ENCODE data around the gene SEMA6D. TPM values are rescaled to one million over a fixed set of nuclear protein-coding genes. Genes with fewer than 3 reads are reported as not detected.
"Not testable (repeated sequence)": the region's sequence is repeated elsewhere in the genome, so short reads cannot be mapped to it uniquely, and the experiment has no call there.

SEMA6D gene
- total RNA-seq, 2 experiments from 2014 or later: not detected

- H3K36me3 Mint-ChIP-seq: no peaks in the 10 kb centered on the region
- no peak overlapping the region for H3K27ac Mint-ChIP-seq
- ATAC-seq (ENCODE audit: low read depth) (no peak), DNase-seq (no peak)
- no peak overlapping the region for H3K4me3 Mint-ChIP-seq
- no peaks in the 10 kb centered on the region for H3K9me3 Mint-ChIP-seq
- POLR2A ChIA-PET: no interaction called here
- H3K4me1 Mint-ChIP-seq: no peaks in the 10 kb centered on the region
- peaks cover 10% of the 10 kb centered on the region for H3K27me3 Mint-ChIP-seq
These were observed 7.7 kb downstream of the SEMA6D start for GRCh38 chr15:47725051-47725450.

DNA sequence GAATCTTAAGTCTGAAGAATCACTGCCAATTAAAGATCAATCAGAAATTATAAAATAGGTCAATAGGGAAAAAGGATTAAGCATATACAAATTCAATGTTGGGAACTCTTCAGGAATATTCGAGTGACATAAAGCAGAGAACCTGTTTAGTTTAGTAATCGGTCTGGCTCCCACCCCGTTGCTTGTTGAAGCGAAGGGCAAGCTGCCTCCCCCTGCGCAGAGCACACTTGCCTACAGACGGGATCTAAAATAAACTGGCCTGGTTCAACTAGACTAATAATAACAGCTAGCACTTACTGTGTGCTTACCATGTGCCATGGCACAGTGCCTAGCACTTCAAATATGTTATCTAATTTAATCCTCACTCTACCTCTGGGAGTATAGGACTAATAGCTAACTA lies 8.6 kb downstream of the SEMA6D start:
- POLR2A ChIA-PET: no interaction called here
- DNase-seq: no peak

GRCh38 chr15:47726399-47726823 lies 9.1 kb downstream of the SEMA6D start:
- peaks cover 2% of the 10 kb centered on the region for H3K27me3 Mint-ChIP-seq
- peaks cover 1% of the 10 kb centered on the region for H3K9me3 Mint-ChIP-seq
- no peak overlapping the region for H3K4me3 Mint-ChIP-seq
- ATAC-seq (ENCODE audit: low read depth) (no peak), DNase-seq (no peak)
- POLR2A ChIA-PET: no interaction called here
- no peaks in the 10 kb centered on the region for H3K36me3 Mint-ChIP-seq
- H3K27ac Mint-ChIP-seq: no peak overlapping the region
- H3K4me1 Mint-ChIP-seq: no peaks in the 10 kb centered on the region

More for the DNA sequence above, 8.6 kb downstream of the SEMA6D start:
- H3K4me3 Mint-ChIP-seq: no peak overlapping the region
- no peaks in the 10 kb centered on the region for H3K4me1 Mint-ChIP-seq
- H3K27ac Mint-ChIP-seq: no peak overlapping the region
- no peaks in the 10 kb centered on the region for H3K9me3 Mint-ChIP-seq
- ATAC-seq (ENCODE audit: low read depth): no peak
- peaks cover 5% of the 10 kb centered on the region for H3K27me3 Mint-ChIP-seq
- no peaks in the 10 kb centered on the region for H3K36me3 Mint-ChIP-seq

- Mint-ChIP-seq H3K27ac (no peak overlapping the region), H3K9me3 (peaks cover 1% of the 10 kb centered on the region), H3K36me3 (no peaks in the 10 kb centered on the region), H3K27me3 (peaks cover 2% of the 10 kb centered on the region), H3K4me1 (no peaks in the 10 kb centered on the region), H3K4me3 (no peak overlapping the region)
- DNase-seq: no peak
- POLR2A ChIA-PET: no interaction called here
- ATAC-seq (ENCODE audit: low read depth): no peak
These were observed 9.8 kb downstream of the SEMA6D start for GRCh38 chr15:47727137-47727536.

GRCh38 chr15:47727676-47728075 lies 10.4 kb downstream of the SEMA6D start:
- DNase-seq: no peak
- no peaks in the 10 kb centered on the region for H3K4me1 Mint-ChIP-seq
- POLR2A ChIA-PET: no interaction called here
- H3K9me3 Mint-ChIP-seq: peaks cover 1% of the 10 kb centered on the region
- no peak for ATAC-seq (ENCODE audit: low read depth)
- no peaks in the 10 kb centered on the region for H3K36me3 Mint-ChIP-seq
- no peak overlapping the region for H3K4me3 Mint-ChIP-seq
- no peak overlapping the region for H3K27ac Mint-ChIP-seq
- no peaks in the 10 kb centered on the region for H3K27me3 Mint-ChIP-seq

- Mint-ChIP-seq H3K4me1 (no peaks in the 10 kb centered on the region), H3K9me3 (peaks cover 1% of the 10 kb centered on the region), H3K27me3 (no peaks in the 10 kb centered on the region), H3K27ac (no peak overlapping the region), H3K4me3 (no peak overlapping the region), H3K36me3 (no peaks in the 10 kb centered on the region)
- no peak for ATAC-seq (ENCODE audit: low read depth)
- no peak for DNase-seq
- POLR2A ChIA-PET: no interaction called here
These were observed 11.1 kb downstream of the SEMA6D start for GRCh38 chr15:47728426-47728825.

DNA sequence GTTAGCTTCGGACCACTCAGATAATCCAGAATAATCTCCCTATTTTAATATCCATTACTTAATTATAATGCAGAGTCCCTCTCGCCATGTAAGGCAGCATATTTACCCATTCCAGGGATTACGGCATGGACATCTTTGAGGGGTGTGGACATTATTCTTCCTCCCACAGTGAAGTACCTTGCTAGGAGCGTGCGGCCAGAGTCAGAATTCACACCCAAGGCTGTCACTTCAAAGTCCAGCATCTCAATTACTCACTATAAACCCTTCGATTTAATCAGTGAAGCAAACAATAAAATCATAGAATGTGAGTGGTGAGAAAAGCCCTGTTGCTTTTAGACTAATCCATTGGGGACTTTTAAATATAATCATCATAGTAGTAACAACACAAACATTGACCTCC lies 11.6 kb downstream of the SEMA6D start:
- H3K36me3 Mint-ChIP-seq: no peaks in the 10 kb centered on the region
- H3K9me3 Mint-ChIP-seq: peaks cover 1% of the 10 kb centered on the region
- no peak overlapping the region for H3K27ac Mint-ChIP-seq
- no peaks in the 10 kb centered on the region for H3K27me3 Mint-ChIP-seq
- DNase-seq (no peak), ATAC-seq (ENCODE audit: low read depth) (no peak)
- no peak overlapping the region for H3K4me3 Mint-ChIP-seq
- POLR2A ChIA-PET: no interaction called here
- no peaks in the 10 kb centered on the region for H3K4me1 Mint-ChIP-seq

GRCh38 chr15:47731230-47731629 lies 13.9 kb downstream of the SEMA6D start:
- H3K36me3 Mint-ChIP-seq: no peaks in the 10 kb centered on the region
- POLR2A ChIA-PET: no interaction called here
- ATAC-seq (ENCODE audit: low read depth) (no peak), DNase-seq (no peak)
- no peak overlapping the region for H3K27ac Mint-ChIP-seq
- no peaks in the 10 kb centered on the region for H3K27me3 Mint-ChIP-seq
- no peak overlapping the region for H3K4me3 Mint-ChIP-seq
- no peaks in the 10 kb centered on the region for H3K4me1 Mint-ChIP-seq
- peaks cover 1% of the 10 kb centered on the region for H3K9me3 Mint-ChIP-seq

GRCh38 chr15:47732248-47732647 lies 14.9 kb downstream of the SEMA6D start:
- Mint-ChIP-seq H3K36me3 (no peaks in the 10 kb centered on the region), H3K27ac (no peak overlapping the region), H3K9me3 (peaks cover 1% of the 10 kb centered on the region), H3K4me1 (no peaks in the 10 kb centered on the region), H3K4me3 (no peak overlapping the region), H3K27me3 (no peaks in the 10 kb centered on the region)
- DNase-seq (no peak), ATAC-seq (ENCODE audit: low read depth) (no peak)
- POLR2A ChIA-PET: no interaction called here

- no peak overlapping the region for H3K27ac Mint-ChIP-seq
- H3K4me1 Mint-ChIP-seq: no peaks in the 10 kb centered on the region
- no peak overlapping the region for H3K4me3 Mint-ChIP-seq
- H3K9me3 Mint-ChIP-seq: peaks cover 1% of the 10 kb centered on the region
- ATAC-seq (ENCODE audit: low read depth) (no peak), DNase-seq (no peak)
- no peaks in the 10 kb centered on the region for H3K36me3 Mint-ChIP-seq
- POLR2A ChIA-PET: no interaction called here
- peaks cover under 1% of the 10 kb centered on the region for H3K27me3 Mint-ChIP-seq
These were observed 15.8 kb downstream of the SEMA6D start for GRCh38 chr15:47733085-47733484.

- no peak for ATAC-seq (ENCODE audit: low read depth)
- POLR2A ChIA-PET: no interaction called here
- Mint-ChIP-seq H3K27ac (no peak overlapping the region), H3K4me3 (no peak overlapping the region), H3K27me3 (peaks cover 1% of the 10 kb centered on the region), H3K36me3 (no peaks in the 10 kb centered on the region), H3K9me3 (peaks cover under 1% of the 10 kb centered on the region), H3K4me1 (no peaks in the 10 kb centered on the region)
- no peak for DNase-seq
These were observed 19.0 kb downstream of the SEMA6D start for GRCh38 chr15:47736143-47736786.

GRCh38 chr15:47737477-47737876 lies 20.2 kb downstream of the SEMA6D start:
- POLR2A ChIA-PET: no interaction called here
- Mint-ChIP-seq H3K27ac (no peak overlapping the region), H3K4me1 (no peaks in the 10 kb centered on the region), H3K27me3 (peaks cover 1% of the 10 kb centered on the region), H3K9me3 (no peaks in the 10 kb centered on the region), H3K4me3 (no peak overlapping the region), H3K36me3 (no peaks in the 10 kb centered on the region)
- ATAC-seq (ENCODE audit: low read depth): no peak
- DNase-seq: no peak

GRCh38 chr15:47738144-47738825 lies 21.0 kb downstream of the SEMA6D start:
- DNase-seq; H3K9me3 Mint-ChIP-seq; POLR2A ChIA-PET; ATAC-seq (ENCODE audit: low read depth); H3K4me3 Mint-ChIP-seq; H3K4me1 Mint-ChIP-seq; H3K36me3 Mint-ChIP-seq; H3K27me3 Mint-ChIP-seq; H3K27ac Mint-ChIP-seq: not testable (repeated sequence)

GRCh38 chr15:47741082-47741481 lies 23.8 kb downstream of the SEMA6D start:
- Mint-ChIP-seq H3K9me3 (no peaks in the 10 kb centered on the region), H3K4me1 (no peaks in the 10 kb centered on the region), H3K27ac (no peak overlapping the region), H3K36me3 (no peaks in the 10 kb centered on the region), H3K4me3 (no peak overlapping the region), H3K27me3 (peaks cover 1% of the 10 kb centered on the region)
- DNase-seq (no peak), ATAC-seq (ENCODE audit: low read depth) (no peak)
- POLR2A ChIA-PET: no interaction called here

Measured in activated naive CD8-positive, alpha-beta T cell treated with anti-CD3 and anti-CD28 coated beads, Interleukin-2, amount 10 ng/mL, durations not matched to agents 7 days and 5 days (primary cell).